ENCODE data around the gene TRIM47. TPM values are rescaled to one million over a fixed set of nuclear protein-coding genes. Genes with fewer than 3 reads are reported as not detected.

TRIM47 gene
- total and polyA plus RNA-seq, 2 of the 13 experiments (the other 11 are each of a cell fraction or from before 2014, with no cell fraction given): 33.5 to 82.0 TPM

DNA sequence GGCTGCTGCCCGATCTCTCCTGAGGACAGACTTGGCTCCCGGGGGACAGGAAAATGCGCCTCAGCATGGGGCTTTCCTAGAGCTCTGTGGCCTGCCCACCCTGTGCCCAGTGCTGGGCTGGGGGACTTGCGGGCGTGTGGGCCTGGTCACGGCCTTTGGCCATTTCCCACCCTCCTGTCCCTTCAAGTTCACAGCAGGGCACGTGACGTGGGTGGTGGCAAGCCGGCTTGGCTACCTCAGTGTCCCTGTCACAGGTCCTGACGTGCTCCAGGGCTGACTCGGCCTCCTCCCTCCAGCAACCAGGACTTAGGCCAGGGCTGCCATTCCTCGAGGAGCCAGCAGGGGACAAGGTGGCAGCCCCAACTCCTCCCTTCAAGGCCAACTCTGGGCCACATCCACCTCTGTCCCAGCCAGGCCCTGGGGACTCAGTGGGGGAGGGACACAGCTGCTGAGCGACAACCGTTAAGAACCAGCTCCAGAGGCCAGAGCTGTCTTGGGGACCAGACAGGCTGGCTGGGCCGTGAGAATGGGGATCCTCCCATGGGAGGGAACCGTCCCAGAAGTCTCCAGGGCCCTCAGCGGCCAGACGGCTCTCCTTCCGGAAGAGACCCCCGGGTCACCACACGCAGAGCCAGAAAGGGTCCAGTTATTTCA, 33.2 kb downstream of the TRIM47 start (continued):
- TF ChIP-seq, protein P1, sequence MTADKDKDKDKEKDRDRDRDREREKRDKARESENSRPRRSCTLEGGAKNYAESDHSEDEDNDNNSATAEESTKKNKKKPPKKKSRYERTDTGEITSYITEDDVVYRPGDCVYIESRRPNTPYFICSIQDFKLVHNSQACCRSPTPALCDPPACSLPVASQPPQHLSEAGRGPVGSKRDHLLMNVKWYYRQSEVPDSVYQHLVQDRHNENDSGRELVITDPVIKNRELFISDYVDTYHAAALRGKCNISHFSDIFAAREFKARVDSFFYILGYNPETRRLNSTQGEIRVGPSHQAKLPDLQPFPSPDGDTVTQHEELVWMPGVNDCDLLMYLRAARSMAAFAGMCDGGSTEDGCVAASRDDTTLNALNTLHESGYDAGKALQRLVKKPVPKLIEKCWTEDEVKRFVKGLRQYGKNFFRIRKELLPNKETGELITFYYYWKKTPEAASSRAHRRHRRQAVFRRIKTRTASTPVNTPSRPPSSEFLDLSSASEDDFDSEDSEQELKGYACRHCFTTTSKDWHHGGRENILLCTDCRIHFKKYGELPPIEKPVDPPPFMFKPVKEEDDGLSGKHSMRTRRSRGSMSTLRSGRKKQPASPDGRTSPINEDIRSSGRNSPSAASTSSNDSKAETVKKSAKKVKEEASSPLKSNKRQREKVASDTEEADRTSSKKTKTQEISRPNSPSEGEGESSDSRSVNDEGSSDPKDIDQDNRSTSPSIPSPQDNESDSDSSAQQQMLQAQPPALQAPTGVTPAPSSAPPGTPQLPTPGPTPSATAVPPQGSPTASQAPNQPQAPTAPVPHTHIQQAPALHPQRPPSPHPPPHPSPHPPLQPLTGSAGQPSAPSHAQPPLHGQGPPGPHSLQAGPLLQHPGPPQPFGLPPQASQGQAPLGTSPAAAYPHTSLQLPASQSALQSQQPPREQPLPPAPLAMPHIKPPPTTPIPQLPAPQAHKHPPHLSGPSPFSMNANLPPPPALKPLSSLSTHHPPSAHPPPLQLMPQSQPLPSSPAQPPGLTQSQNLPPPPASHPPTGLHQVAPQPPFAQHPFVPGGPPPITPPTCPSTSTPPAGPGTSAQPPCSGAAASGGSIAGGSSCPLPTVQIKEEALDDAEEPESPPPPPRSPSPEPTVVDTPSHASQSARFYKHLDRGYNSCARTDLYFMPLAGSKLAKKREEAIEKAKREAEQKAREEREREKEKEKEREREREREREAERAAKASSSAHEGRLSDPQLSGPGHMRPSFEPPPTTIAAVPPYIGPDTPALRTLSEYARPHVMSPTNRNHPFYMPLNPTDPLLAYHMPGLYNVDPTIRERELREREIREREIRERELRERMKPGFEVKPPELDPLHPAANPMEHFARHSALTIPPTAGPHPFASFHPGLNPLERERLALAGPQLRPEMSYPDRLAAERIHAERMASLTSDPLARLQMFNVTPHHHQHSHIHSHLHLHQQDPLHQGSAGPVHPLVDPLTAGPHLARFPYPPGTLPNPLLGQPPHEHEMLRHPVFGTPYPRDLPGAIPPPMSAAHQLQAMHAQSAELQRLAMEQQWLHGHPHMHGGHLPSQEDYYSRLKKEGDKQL (CRISPR knock-in tag; IDR thresholded peaks at IDR 0.05; ENCODE audit: low read depth): peak; percentile 35; the same call in 1 of the 2 replicates
- TF ChIP-seq PRPF4 (IDR thresholded peaks at IDR 0.05; ENCODE audit: low read depth, low read length, poor library complexity, severe bottlenecking) (no peak), DMAP1 (CRISPR knock-in tag; IDR thresholded peaks at IDR 0.05) (peak; percentile 66; the same call in 1 of the 2 replicates)

DNA sequence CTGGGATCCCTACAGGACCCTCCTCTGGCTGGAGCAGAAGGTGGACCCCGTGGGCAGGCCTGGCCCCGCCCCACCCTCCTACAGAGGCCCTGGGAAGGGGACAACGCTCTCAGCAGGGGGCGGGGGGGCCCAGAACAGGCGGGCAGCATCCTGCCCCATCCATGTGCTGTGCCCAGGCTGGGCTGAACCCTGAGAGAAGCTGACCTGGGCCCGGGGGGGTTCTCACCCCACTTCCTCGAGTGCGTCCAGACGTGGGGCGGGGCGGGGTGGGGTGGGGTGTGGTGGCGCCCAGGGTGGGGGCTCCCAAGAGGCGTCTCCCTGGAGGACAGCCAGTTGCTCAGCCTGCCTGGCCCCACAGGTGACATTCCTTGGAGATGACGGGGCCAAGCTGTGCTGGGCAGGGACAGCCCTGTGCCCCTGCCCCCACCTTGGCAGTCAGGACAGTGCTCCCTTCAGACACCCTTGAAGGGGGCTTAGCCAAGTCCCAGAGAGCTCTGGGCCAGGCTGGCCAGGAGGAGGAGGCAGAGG, 33.8 kb downstream of the TRIM47 start:
- FAIRE-seq: no peak
- no peak overlapping the region for H2AFZ ChIP-seq (ENCODE audit: low read length)
- no TSS peak for BruUV-seq (replicated peaks)
- no peaks in the 10 kb centered on the region for H3K79me2 ChIP-seq (ENCODE audit: insufficient read depth, low read length)
- peak overlapping the region; percentile 66 to 84 (median 66) for H3K4me3 ChIP-seq (replicated peaks in 1 of 3; ENCODE audit: insufficient read depth in 1 of 3, low read depth in 2 of 3, low read length in 3 of 3)
- H3K27me3 ChIP-seq (ENCODE audit: control insufficient read depth in 1 of 2, insufficient read depth in 2 of 2, low read length in 2 of 2): no peaks in the 10 kb centered on the region
- peaks cover 6 to 18% of the 10 kb centered on the region in 2 experiments for H3K36me3 ChIP-seq (replicated peaks in 1 of 2; ENCODE audit: control insufficient read depth in 1 of 2, insufficient read depth in 2 of 2, low read length in 2 of 2)
- peak overlapping the region; percentile 79 for H3K27ac ChIP-seq (ENCODE audit: extremely low read length, insufficient read depth, low read length)
- H4K20me1 ChIP-seq (ENCODE audit: insufficient read depth, low read length): 0 out of 2 replicates have a peak, but pooled peaks cover 2% of the 10 kb centered on the region
- peak overlapping the region; percentile 96 for H3K4me2 ChIP-seq (ENCODE audit: low read depth, low read length)
- POLR2A ChIA-PET: interaction anchor here (1.0 to 7.7 kb wide), 18 partner anchors 11 to 156 kb away, joined by 3 to 229 read pairs (median 13); partner anchors contain the start of genes CDK3, MRPL38, TRIM47 and TRIM65
- in situ Hi-C loops (cut with HindIII; ENCODE audit: extremely low pct_ligation_motif_present, low pct_unique_long_range_greater_than_20kb): no loop called here
- H3K9me3 ChIP-seq (ENCODE audit: low read length): no peaks in the 10 kb centered on the region
- WGBS (ENCODE audit: low lambda C conversion rate): 0% methylated on average over 3 of the region's 14 CpGs
- DNase-seq (ENCODE audit: low spot score): peak; percentile 64
- peak overlapping the region; percentile 77 for H3K9ac ChIP-seq (ENCODE audit: insufficient read depth, low read depth, low read length)
- intact Hi-C loops (cut with micrococcal nuclease; ENCODE audit: unreplicated experiment): loop anchor here (2.0 kb wide), 1 partner anchor 66 kb away; a partner anchor contains a TSS
- H3K4me1 ChIP-seq (ENCODE audit: insufficient read depth, low read length): peaks cover 67% of the 10 kb centered on the region
- CTCF ChIA-PET (ENCODE audit: low intra/inter-chr PET ratio, low total read pairs): interaction anchor here (3.0 kb wide), 1 partner anchor 16 kb away, joined by 7 read pairs; no protein-coding TSS in a partner anchor
- ATAC-seq: peak; percentile 25
- TF ChIP-seq, protein P2, sequence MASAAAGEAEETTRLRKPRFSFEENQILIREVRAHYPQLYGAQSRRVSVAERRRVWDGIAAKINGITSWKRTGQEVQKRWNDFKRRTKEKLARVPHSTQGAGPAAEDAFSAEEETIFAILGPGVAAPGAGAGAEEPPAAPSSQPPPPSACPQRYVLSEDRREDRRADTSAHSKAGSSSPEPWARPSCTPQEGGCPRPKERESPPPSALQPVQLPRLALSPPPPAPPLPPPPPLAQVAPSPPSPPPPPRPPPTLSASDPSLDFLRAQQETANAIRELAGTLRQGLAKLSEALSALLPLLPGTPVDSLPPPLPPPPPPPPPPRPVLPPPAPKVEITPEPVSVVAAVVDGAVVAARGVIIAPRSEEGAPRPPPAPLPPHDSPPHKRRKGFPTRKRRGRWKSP (CRISPR knock-in tag; IDR thresholded peaks at IDR 0.05): 0 out of 2 replicates have a peak, but pooled peaks have one; percentile 14
- TF ChIP-seq ZNF12 (CRISPR knock-in tag; IDR thresholded peaks at IDR 0.05): peak; percentile 36; the same call in 1 of the 2 replicates
- TF ChIP-seq, protein P3, sequence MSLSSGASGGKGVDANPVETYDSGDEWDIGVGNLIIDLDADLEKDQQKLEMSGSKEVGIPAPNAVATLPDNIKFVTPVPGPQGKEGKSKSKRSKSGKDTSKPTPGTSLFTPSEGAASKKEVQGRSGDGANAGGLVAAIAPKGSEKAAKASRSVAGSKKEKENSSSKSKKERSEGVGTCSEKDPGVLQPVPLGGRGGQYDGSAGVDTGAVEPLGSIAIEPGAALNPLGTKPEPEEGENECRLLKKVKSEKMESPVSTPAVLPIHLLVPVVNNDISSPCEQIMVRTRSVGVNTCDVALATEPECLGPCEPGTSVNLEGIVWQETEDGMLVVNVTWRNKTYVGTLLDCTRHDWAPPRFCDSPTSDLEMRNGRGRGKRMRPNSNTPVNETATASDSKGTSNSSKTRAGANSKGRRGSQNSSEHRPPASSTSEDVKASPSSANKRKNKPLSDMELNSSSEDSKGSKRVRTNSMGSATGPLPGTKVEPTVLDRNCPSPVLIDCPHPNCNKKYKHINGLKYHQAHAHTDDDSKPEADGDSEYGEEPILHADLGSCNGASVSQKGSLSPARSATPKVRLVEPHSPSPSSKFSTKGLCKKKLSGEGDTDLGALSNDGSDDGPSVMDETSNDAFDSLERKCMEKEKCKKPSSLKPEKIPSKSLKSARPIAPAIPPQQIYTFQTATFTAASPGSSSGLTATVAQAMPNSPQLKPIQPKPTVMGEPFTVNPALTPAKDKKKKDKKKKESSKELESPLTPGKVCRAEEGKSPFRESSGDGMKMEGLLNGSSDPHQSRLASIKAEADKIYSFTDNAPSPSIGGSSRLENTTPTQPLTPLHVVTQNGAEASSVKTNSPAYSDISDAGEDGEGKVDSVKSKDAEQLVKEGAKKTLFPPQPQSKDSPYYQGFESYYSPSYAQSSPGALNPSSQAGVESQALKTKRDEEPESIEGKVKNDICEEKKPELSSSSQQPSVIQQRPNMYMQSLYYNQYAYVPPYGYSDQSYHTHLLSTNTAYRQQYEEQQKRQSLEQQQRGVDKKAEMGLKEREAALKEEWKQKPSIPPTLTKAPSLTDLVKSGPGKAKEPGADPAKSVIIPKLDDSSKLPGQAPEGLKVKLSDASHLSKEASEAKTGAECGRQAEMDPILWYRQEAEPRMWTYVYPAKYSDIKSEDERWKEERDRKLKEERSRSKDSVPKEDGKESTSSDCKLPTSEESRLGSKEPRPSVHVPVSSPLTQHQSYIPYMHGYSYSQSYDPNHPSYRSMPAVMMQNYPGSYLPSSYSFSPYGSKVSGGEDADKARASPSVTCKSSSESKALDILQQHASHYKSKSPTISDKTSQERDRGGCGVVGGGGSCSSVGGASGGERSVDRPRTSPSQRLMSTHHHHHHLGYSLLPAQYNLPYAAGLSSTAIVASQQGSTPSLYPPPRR (CRISPR knock-in tag; IDR thresholded peaks at IDR 0.05; ENCODE audit: borderline replicate concordance): no peak
- TF ChIP-seq, protein P4, sequence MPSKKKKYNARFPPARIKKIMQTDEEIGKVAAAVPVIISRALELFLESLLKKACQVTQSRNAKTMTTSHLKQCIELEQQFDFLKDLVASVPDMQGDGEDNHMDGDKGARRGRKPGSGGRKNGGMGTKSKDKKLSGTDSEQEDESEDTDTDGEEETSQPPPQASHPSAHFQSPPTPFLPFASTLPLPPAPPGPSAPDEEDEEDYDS (CRISPR knock-in tag; IDR thresholded peaks at IDR 0.05): peak; percentile 7; the same call in 1 of the 2 replicates
- no peak for TF ChIP-seq MTA3 (CRISPR knock-in tag; IDR thresholded peaks at IDR 0.05)

Measured in HepG2 (cell line).